NB4 (cell line): ENCODE measurements around the gene SEMA5A.

ENCODE experiments used
- CTCF ChIP-seq: IDR thresholded peaks from one replicate; pipeline ENCODE4 v1.5.1; 2012; ENCODE audit warnings: low read depth, low read length
- MYC ChIP-seq: IDR thresholded peaks from 2 replicates; pipeline ENCODE4 v1.6.1; 2011; ENCODE audit warnings: low read depth, low read length
- POLR2A ChIP-seq: IDR thresholded peaks from 2 replicates; pipeline ENCODE4 v1.6.1; 2011; ENCODE audit warnings: mild to moderate bottlenecking; ENCODE audit not compliant: insufficient read length; ENCODE audit errors: extremely low read depth

GRCh38 chr5:9529513-9529912, 16.4 kb downstream of the SEMA5A start:
- TF ChIP-seq CTCF: no peak
- TF ChIP-seq MYC: no peak
- no peak for TF ChIP-seq POLR2A
